Activated CD8-positive, alpha-beta T cell treated with anti-CD3 and anti-CD28 coated beads for 36 hours (primary cell): ENCODE data around the gene BICD2. TPM values are rescaled to one million over a fixed set of nuclear protein-coding genes. Genes with fewer than 3 reads are reported as not detected.
A peak's percentile ranks its signal among the peaks of the same experiment; 100 is the strongest.
"Not testable (repeated sequence)": the region's sequence is repeated elsewhere in the genome, so short reads cannot be mapped to it uniquely, and the experiment has no call there.

Experiments used
- ATAC-seq: fragments of 200-7000 bp; cut with Tn5 transposase; one replicate; pipeline ENCODE4 v1.10.0; 2021; ENCODE audit warnings: mild to moderate bottlenecking, moderate library complexity
- CTCF ChIA-PET: fragments of 350-600 bp; sonication (Branson Sonifier 250); formaldehyde crosslinking; loops from one replicate; lab custom pipeline; 2021; ENCODE audit warnings: antibody characterized with exemption; lab: Charles Lee
- POLR2A ChIA-PET: fragments of 350-600 bp; sonication (Branson Sonifier 250); formaldehyde crosslinking; loops from one replicate; lab custom pipeline; 2021; ENCODE audit warnings: antibody characterized with exemption; lab: Charles Lee
- DNase-seq: peaks from one replicate; pipeline ENCODE4 v3.0.0-alpha.2; 2020
- H3K27ac Mint-ChIP-seq: one replicate; pipeline ENCODE4 v1.8.0; 2021; ENCODE audit warnings: mild to moderate bottlenecking, mixed read lengths
- H3K27me3 Mint-ChIP-seq: one replicate; pipeline ENCODE4 v1.8.0; 2021; ENCODE audit warnings: mixed read lengths
- H3K36me3 Mint-ChIP-seq: one replicate; pipeline ENCODE4 v1.8.0; 2021; ENCODE audit warnings: low read depth, mixed read lengths
- H3K4me1 Mint-ChIP-seq: one replicate; pipeline ENCODE4 v1.8.0; 2021; ENCODE audit warnings: low read depth, mixed read lengths
- H3K4me3 Mint-ChIP-seq: one replicate; pipeline ENCODE4 v1.8.0; 2021; ENCODE audit warnings: mild to moderate bottlenecking, moderate library complexity, mixed read lengths
- H3K9me3 Mint-ChIP-seq: one replicate; pipeline ENCODE4 v1.8.0; 2021; ENCODE audit warnings: mixed read lengths
- CTCF ChIP-seq: fragments of 200-600 bp; IDR thresholded peaks from one replicate; pipeline ENCODE4 v1.8.0; 2022; ENCODE audit warnings: antibody characterized with exemption, mild to moderate bottlenecking
- intact Hi-C: fragments of 100-400 bp; cut with micrococcal nuclease; formaldehyde crosslinking; loops from one replicate; pipeline ENCODE4 v1.10.0; 2022
- total RNA-seq, 2 experiments: library from RNA; stranded (reverse); gene quantifications; one replicate each; pipeline ENCODE4 v1.2.3, GENCODE V29; 2021

BICD2 gene
- 10 to 100 TPM; 14.2 to 16.8 TPM for total RNA-seq

- DNase-seq, result no peak
- ChIA-PET POLR2A (interaction anchor here (0.7 to 2.8 kb wide), 6 partner anchors 39 to 436 kb away, joined by 3 to 16 read pairs (median 3); partner anchors contain the start of gene IPPK), CTCF (interaction anchor here (0.6 to 2.4 kb wide), 9 partner anchors 20 to 238 kb away, joined by 3 to 15 read pairs (median 4); partner anchors contain the start of gene IPPK)
- Mint-ChIP-seq H3K9me3 (no peaks in the 10 kb centered on the region), H3K36me3 (no peaks in the 10 kb centered on the region), H3K4me1 (peaks cover 48% of the 10 kb centered on the region), H3K27ac (peak within 1 kb of the TSS; percentile 94), H3K4me3 (peak within 1 kb of the TSS; percentile 86), H3K27me3 (no peaks in the 10 kb centered on the region)
- intact Hi-C loops, result no loop called here
- TF ChIP-seq CTCF, result no peak
- ATAC-seq, result no peak
These were observed at the start of gene BICD2 for GRCh38 chr9:92764381-92764987. BICD2 (minus strand) TSS chr9:92764833; CDS start chr9:92764744, 89 bp downstream.

- peak; percentile 11 for DNase-seq
- Mint-ChIP-seq H3K27me3 (peaks cover 58% of the 10 kb centered on the region), H3K4me1 (peaks cover 20% of the 10 kb centered on the region), H3K4me3 (peak overlapping the region; percentile 78)
- H3K27ac Mint-ChIP-seq, intact Hi-C loops, POLR2A ChIA-PET, H3K36me3 Mint-ChIP-seq, H3K9me3 Mint-ChIP-seq, ATAC-seq: not testable (repeated sequence)
- CTCF ChIA-PET, result interaction anchor here (0.7 to 1.5 kb wide), 7 partner anchors 11 to 94 kb away, joined by 3 to 4 read pairs (median 3); no protein-coding TSS in a partner anchor
These were observed 45.1 kb upstream of the BICD2 start for GRCh38 chr9:92809629-92810326.

- H3K4me1 Mint-ChIP-seq, result peaks cover 15% of the 10 kb centered on the region
- peak overlapping the region; percentile 78 for H3K27ac Mint-ChIP-seq
- ATAC-seq (peak; percentile 70), DNase-seq (peak; percentile 75)
- peaks cover 52% of the 10 kb centered on the region for H3K27me3 Mint-ChIP-seq
- no peaks in the 10 kb centered on the region for H3K36me3 Mint-ChIP-seq
- H3K4me3 Mint-ChIP-seq, result peak overlapping the region; percentile 78
- ChIA-PET CTCF (interaction anchor here (0.7 to 1.5 kb wide), 6 partner anchors 10 to 93 kb away, joined by 3 to 4 read pairs (median 3); no protein-coding TSS in a partner anchor), POLR2A (interaction anchor here (1.3 kb wide), 1 partner anchor 59 kb away, joined by 3 read pairs; no protein-coding TSS in a partner anchor)
- TF ChIP-seq CTCF, result no peak
- no peaks in the 10 kb centered on the region for H3K9me3 Mint-ChIP-seq
- intact Hi-C loops, result no loop called here
These were observed 44.3 kb upstream of the BICD2 start for GRCh38 chr9:92808726-92809451.

GRCh38 chr9:92807757-92808725, 43.4 kb upstream of the BICD2 start:
- Mint-ChIP-seq H3K27me3 (peaks cover 46% of the 10 kb centered on the region), H3K36me3 (no peaks in the 10 kb centered on the region), H3K4me1 (peaks cover 15% of the 10 kb centered on the region), H3K4me3 (peak overlapping the region; percentile 78), H3K9me3 (no peaks in the 10 kb centered on the region), H3K27ac (no peak overlapping the region)
- DNase-seq (peak; percentile 35), ATAC-seq (peak; percentile 21)
- no peak for TF ChIP-seq CTCF
- ChIA-PET POLR2A (interaction anchor here (0.5 to 1.3 kb wide), 5 partner anchors 9 to 138 kb away, joined by 3 to 4 read pairs (median 3); partner anchors contain the start of gene IPPK), CTCF (interaction anchor here (0.6 to 1.5 kb wide), 3 partner anchors 12 to 37 kb away, joined by 3 to 4 read pairs (median 3); no protein-coding TSS in a partner anchor)
- intact Hi-C loops, result no loop called here
